HEK293 (cell line): ENCODE data around the gene MMP11.

ENCODE experiments used
- CTCF ChIA-PET: fragments of 350-600 bp; formaldehyde crosslinking; extraction: SDS; loops from one replicate; lab custom pipeline; 2021; ENCODE audit warnings: antibody characterized with exemption; lab: Yijun Ruan, JAX
- POLR2A ChIA-PET: fragments of 300-600 bp; formaldehyde crosslinking; extraction: SDS; loops from one replicate; lab custom pipeline; 2020; ENCODE audit warnings: antibody characterized with exemption, inconsistent platforms; lab: Yijun Ruan, JAX
- H3K27ac ChIP-seq: fragments of 200-500 bp; sonication (Bioruptor generic); 2 replicates; pipeline ENCODE4 v1.5.1; 2014; ENCODE audit warnings: low read depth, low read length, control low read depth, inconsistent platforms; ENCODE audit errors: extremely low read depth
- H3K36me3 ChIP-seq, 2 experiments: fragments of 200-500 bp in 1 of 2; sonication (Bioruptor generic) in 1 of 2; 1 replicate in 1 of 2; 2 replicates in 1 of 2; pipeline ENCODE4 v1.5.1; 2014 to 2017; ENCODE audit warnings: inconsistent platforms in 2 of 2, low read length in 2 of 2; ENCODE audit not compliant: control insufficient read depth in 2 of 2, insufficient read depth in 1 of 2
- H3K4me1 ChIP-seq: fragments of 200-500 bp; sonication (Bioruptor generic); 2 replicates; pipeline ENCODE4 v1.5.1; 2014; ENCODE audit warnings: mild to moderate bottlenecking, low read length, inconsistent platforms; ENCODE audit not compliant: control insufficient read depth, insufficient read depth
- H3K4me3 ChIP-seq: 2 replicates; pipeline ENCODE4 v1.5.1; 2011; ENCODE audit warnings: low read depth, mild to moderate bottlenecking, control low read depth, low read length, moderate library complexity
- H3K9me3 ChIP-seq: fragments of 200-500 bp; sonication (Bioruptor generic); 2 replicates; pipeline ENCODE4 v1.5.1; 2014; ENCODE audit warnings: low read depth, low read length, inconsistent platforms; ENCODE audit not compliant: control insufficient read depth, insufficient read depth
- EGR2 ChIP-seq: fragments of 450-650 bp; formaldehyde crosslinking; IDR thresholded peaks from 2 replicates; pipeline ENCODE4 v1.5.1; 2016; ENCODE audit warnings: low read depth, missing biosample characterization, missing genetic modification characterization
- GLIS2 ChIP-seq: fragments of 450-650 bp; formaldehyde crosslinking; IDR thresholded peaks from 2 replicates; pipeline ENCODE4 v1.5.1; 2016; ENCODE audit warnings: missing biosample characterization, missing genetic modification characterization
- IKZF3 ChIP-seq: fragments of 450-650 bp; IDR thresholded peaks from 2 replicates; pipeline ENCODE4 v1.5.0; 2018; ENCODE audit warnings: missing biosample characterization, mild to moderate bottlenecking, missing genetic modification characterization, moderate library complexity
- KLF1 ChIP-seq: fragments of 450-650 bp; formaldehyde crosslinking; IDR thresholded peaks from 2 replicates; pipeline ENCODE4 v1.5.1; 2016; ENCODE audit warnings: missing biosample characterization, missing genetic modification characterization
- MZF1 ChIP-seq: fragments of 450-650 bp; formaldehyde crosslinking; IDR thresholded peaks from 2 replicates; pipeline ENCODE4 v1.5.1; 2017; ENCODE audit warnings: missing biosample characterization, missing genetic modification characterization, borderline replicate concordance
- SALL2 ChIP-seq: fragments of 450-650 bp; formaldehyde crosslinking; IDR thresholded peaks from 2 replicates; pipeline ENCODE4 v1.5.0; 2017; ENCODE audit warnings: missing biosample characterization, mild to moderate bottlenecking, missing genetic modification characterization, borderline replicate concordance
- SCRT2 ChIP-seq: fragments of 450-650 bp; formaldehyde crosslinking; IDR thresholded peaks from 2 replicates; pipeline ENCODE4 v1.5.1; 2016; ENCODE audit warnings: missing biosample characterization, missing genetic modification characterization
- SP3 ChIP-seq: fragments of 450-650 bp; formaldehyde crosslinking; IDR thresholded peaks from 2 replicates; pipeline ENCODE4 v1.5.1; 2016; ENCODE audit warnings: missing biosample characterization, missing genetic modification characterization
- SP7 ChIP-seq: fragments of 450-650 bp; formaldehyde crosslinking; IDR thresholded peaks from 2 replicates; pipeline ENCODE4 v1.5.1; 2016; ENCODE audit warnings: missing biosample characterization, missing genetic modification characterization
- YY1 ChIP-seq: fragments of 450-650 bp; formaldehyde crosslinking; IDR thresholded peaks from 2 replicates; pipeline ENCODE4 v1.5.1; 2018; ENCODE audit warnings: missing biosample characterization, missing genetic modification characterization
- ZBTB48 ChIP-seq: fragments of 450-650 bp; formaldehyde crosslinking; IDR thresholded peaks from 2 replicates; pipeline ENCODE4 v1.5.1; 2016; ENCODE audit warnings: missing biosample characterization, missing genetic modification characterization
- ZBTB7A ChIP-seq: fragments of 450-650 bp; formaldehyde crosslinking; IDR thresholded peaks from 2 replicates; pipeline ENCODE4 v1.5.1; 2016; ENCODE audit warnings: low read depth, missing biosample characterization, missing genetic modification characterization
- ZFP41 ChIP-seq: fragments of 450-650 bp; formaldehyde crosslinking; IDR thresholded peaks from 2 replicates; pipeline ENCODE4 v1.5.1; 2016; ENCODE audit warnings: missing biosample characterization, missing genetic modification characterization, borderline replicate concordance
- ZFP69B ChIP-seq: fragments of 450-650 bp; formaldehyde crosslinking; IDR thresholded peaks from 2 replicates; pipeline ENCODE4 v1.5.1; 2016; ENCODE audit warnings: missing biosample characterization, missing genetic modification characterization
- ZNF132 ChIP-seq: fragments of 450-650 bp; formaldehyde crosslinking; IDR thresholded peaks from 2 replicates; pipeline ENCODE4 v1.5.1; 2017; ENCODE audit warnings: missing biosample characterization, missing genetic modification characterization, borderline replicate concordance
- ZNF2 ChIP-seq: fragments of 450-650 bp; formaldehyde crosslinking; IDR thresholded peaks from 2 replicates; pipeline ENCODE4 v1.5.1; 2016; ENCODE audit warnings: missing biosample characterization, missing genetic modification characterization
- ZNF248 ChIP-seq: fragments of 450-650 bp; formaldehyde crosslinking; IDR thresholded peaks from 2 replicates; pipeline ENCODE4 v1.5.1; 2017; ENCODE audit warnings: missing biosample characterization, missing genetic modification characterization
- ZNF302 ChIP-seq: fragments of 450-650 bp; formaldehyde crosslinking; IDR thresholded peaks from 2 replicates; pipeline ENCODE4 v1.5.1; 2016; ENCODE audit warnings: missing biosample characterization, missing genetic modification characterization, low read depth
- ZNF350 ChIP-seq: fragments of 450-650 bp; formaldehyde crosslinking; IDR thresholded peaks from 2 replicates; pipeline ENCODE4 v1.5.0; 2017; ENCODE audit warnings: missing biosample characterization, mild to moderate bottlenecking, missing genetic modification characterization
- ZNF391 ChIP-seq: fragments of 450-650 bp; formaldehyde crosslinking; IDR thresholded peaks from 2 replicates; pipeline ENCODE4 v1.5.1; 2016; ENCODE audit warnings: low read depth, missing biosample characterization, missing genetic modification characterization, borderline replicate concordance
- ZNF558 ChIP-seq: fragments of 450-650 bp; formaldehyde crosslinking; IDR thresholded peaks from 2 replicates; pipeline ENCODE4 v1.5.1; 2016; ENCODE audit warnings: missing biosample characterization, missing genetic modification characterization
- ZSCAN30 ChIP-seq: fragments of 450-650 bp; IDR thresholded peaks from 2 replicates; pipeline ENCODE4 v1.5.1; 2018; ENCODE audit warnings: missing biosample characterization, mild to moderate bottlenecking, missing genetic modification characterization, moderate library complexity
- TF ChIP-seq, protein P1 (sequence below): fragments of 450-650 bp; formaldehyde crosslinking; IDR thresholded peaks from 2 replicates; pipeline ENCODE4 v1.5.1; 2016; ENCODE audit warnings: missing biosample characterization, missing genetic modification characterization
- TF ChIP-seq, protein P2 (sequence below): fragments of 450-650 bp; formaldehyde crosslinking; IDR thresholded peaks from 2 replicates; pipeline ENCODE4 v1.5.1; 2016; ENCODE audit warnings: missing biosample characterization, missing genetic modification characterization
- TF ChIP-seq, protein P3 (sequence below): fragments of 450-650 bp; formaldehyde crosslinking; optimal IDR thresholded peaks from 2 replicates; pipeline ENCODE3; 2016; ENCODE audit warnings: missing biosample characterization, mild to moderate bottlenecking, missing genetic modification characterization
- TF ChIP-seq, protein P4 (sequence below): fragments of 450-650 bp; formaldehyde crosslinking; IDR thresholded peaks from 2 replicates; pipeline ENCODE4 v1.5.1; 2016; ENCODE audit warnings: missing biosample characterization, missing genetic modification characterization
- TF ChIP-seq, protein P5 (sequence below): fragments of 450-650 bp; IDR thresholded peaks from 2 replicates; pipeline ENCODE4 v1.5.1; 2018; ENCODE audit warnings: missing biosample characterization, mild to moderate bottlenecking, missing genetic modification characterization
- TF ChIP-seq, protein P6 (sequence below): fragments of 450-650 bp; formaldehyde crosslinking; IDR thresholded peaks from 2 replicates; pipeline ENCODE4 v1.5.1; 2016; ENCODE audit warnings: missing biosample characterization, missing genetic modification characterization

Gene MMP11

DNA sequence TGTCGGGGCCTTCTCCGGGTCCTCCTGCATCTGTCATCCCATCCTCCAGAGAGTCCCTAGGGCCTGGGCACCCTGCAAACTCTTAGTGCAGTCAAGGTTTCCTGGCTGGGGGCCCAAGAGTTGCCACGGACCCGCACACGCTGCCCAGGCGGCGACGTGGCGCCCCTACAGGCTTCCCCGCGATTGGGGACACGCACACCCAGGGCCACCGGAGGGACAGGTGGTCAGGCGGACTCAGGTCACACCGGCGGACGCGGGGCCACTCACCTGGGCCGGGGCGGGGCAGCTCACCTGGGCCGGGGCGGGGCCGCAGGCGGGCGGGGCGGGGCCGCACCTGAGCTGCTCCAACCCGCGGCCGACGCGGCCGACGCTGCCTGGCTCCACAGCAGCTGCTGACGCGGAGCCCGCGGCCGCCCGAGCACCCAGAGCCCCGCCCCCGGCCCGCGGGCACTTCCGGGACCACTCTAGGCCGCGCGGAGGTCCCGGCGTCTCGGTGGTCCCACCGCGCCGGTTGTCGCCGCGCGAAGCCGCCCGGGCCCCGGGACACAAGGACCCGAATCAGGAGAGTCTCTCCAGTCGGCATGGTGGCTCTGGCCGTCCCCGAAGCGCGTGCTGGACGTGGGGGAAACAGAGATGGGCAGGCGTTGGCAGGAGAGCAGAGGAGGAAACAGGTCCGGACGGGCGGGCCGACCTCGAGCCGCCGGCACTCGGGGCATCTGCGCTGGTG, 21.8 kb upstream of the MMP11 start, which contains the start of gene ZNF70:
Gene ZNF70 (minus strand): TSS at position 399 of the 727 bp plus-strand sequence. CDS start 5,972 bp downstream, outside the sequence.
- H3K9me3 ChIP-seq: no peaks in the 10 kb centered on the region
- peaks cover 0 to 1% of the 10 kb centered on the region in 2 experiments; a peak in 2 of 3 replicates for H3K36me3 ChIP-seq
- ChIA-PET CTCF (interaction anchor here (0.5 to 1.0 kb wide), 3 partner anchors 23 to 210 kb away, joined by 3 read pairs; no protein-coding TSS in a partner anchor), POLR2A (interaction anchor here (0.7 to 1.8 kb wide), 11 partner anchors 11 to 107 kb away, joined by 3 to 7 read pairs (median 4); partner anchors contain the start of gene SLC2A11)
- H3K27ac ChIP-seq: peak within 1 kb of the TSS; percentile 98
- H3K4me1 ChIP-seq: peaks cover 9% of the 10 kb centered on the region; the same call in 1 of the 2 replicates
- H3K4me3 ChIP-seq: peak within 1 kb of the TSS; percentile 91
- no peak for TF ChIP-seq ZNF248
- TF ChIP-seq, protein P1, sequence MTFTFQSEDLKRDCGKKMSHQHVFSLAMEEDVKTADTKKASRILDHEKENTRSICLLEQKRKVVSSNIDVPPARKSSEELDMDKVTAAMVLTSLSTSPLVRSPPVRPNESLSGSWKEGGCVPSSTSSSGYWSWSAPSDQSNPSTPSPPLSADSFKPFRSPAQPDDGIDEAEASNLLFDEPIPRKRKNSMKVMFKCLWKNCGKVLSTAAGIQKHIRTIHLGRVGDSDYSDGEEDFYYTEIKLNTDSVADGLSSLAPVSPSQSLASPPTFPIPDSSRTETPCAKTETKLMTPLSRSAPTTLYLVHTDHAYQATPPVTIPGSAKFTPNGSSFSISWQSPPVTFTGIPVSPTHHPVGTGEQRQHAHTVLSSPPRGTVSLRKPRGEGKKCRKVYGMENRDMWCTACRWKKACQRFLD (tag by site-specific recombination): no peak
- no peak for TF ChIP-seq ZNF132 (tag by site-specific recombination)
- peak; percentile 51; the same call in 1 of the 2 replicates for TF ChIP-seq ZBTB48 (tag by site-specific recombination)
- TF ChIP-seq ZNF302: no peak
- TF ChIP-seq IKZF3 (tag by site-specific recombination): no peak
- TF ChIP-seq SP3: peak; percentile 50; the same call in 1 of the 2 replicates
- TF ChIP-seq ZNF558: no peak
- TF ChIP-seq ZNF2 (tag by site-specific recombination): no peak; the same call in 1 of the 2 replicates
- TF ChIP-seq, protein P2, sequence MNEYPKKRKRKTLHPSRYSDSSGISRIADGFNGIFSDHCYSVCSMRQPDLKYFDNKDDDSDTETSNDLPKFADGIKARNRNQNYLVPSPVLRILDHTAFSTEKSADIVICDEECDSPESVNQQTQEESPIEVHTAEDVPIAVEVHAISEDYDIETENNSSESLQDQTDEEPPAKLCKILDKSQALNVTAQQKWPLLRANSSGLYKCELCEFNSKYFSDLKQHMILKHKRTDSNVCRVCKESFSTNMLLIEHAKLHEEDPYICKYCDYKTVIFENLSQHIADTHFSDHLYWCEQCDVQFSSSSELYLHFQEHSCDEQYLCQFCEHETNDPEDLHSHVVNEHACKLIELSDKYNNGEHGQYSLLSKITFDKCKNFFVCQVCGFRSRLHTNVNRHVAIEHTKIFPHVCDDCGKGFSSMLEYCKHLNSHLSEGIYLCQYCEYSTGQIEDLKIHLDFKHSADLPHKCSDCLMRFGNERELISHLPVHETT (tag by site-specific recombination): no peak
- TF ChIP-seq ZNF391: no peak
- peak; percentile 45; the same call in 1 of the 2 replicates for TF ChIP-seq ZSCAN30 (tag by site-specific recombination)
- TF ChIP-seq ZFP41 (tag by site-specific recombination): no peak
- 0 out of 2 replicates have a peak, but pooled peaks have one; percentile 21 for TF ChIP-seq ZBTB7A (tag by site-specific recombination)
- peak; percentile 58 for TF ChIP-seq SCRT2 (tag by site-specific recombination)
- peak; percentile 19; the same call in 1 of the 2 replicates for TF ChIP-seq YY1 (tag by site-specific recombination)
- peak; percentile 22; the same call in 1 of the 2 replicates for TF ChIP-seq SP7
- TF ChIP-seq MZF1 (tag by site-specific recombination): no peak
- TF ChIP-seq KLF1: no peak
- TF ChIP-seq, protein P3, sequence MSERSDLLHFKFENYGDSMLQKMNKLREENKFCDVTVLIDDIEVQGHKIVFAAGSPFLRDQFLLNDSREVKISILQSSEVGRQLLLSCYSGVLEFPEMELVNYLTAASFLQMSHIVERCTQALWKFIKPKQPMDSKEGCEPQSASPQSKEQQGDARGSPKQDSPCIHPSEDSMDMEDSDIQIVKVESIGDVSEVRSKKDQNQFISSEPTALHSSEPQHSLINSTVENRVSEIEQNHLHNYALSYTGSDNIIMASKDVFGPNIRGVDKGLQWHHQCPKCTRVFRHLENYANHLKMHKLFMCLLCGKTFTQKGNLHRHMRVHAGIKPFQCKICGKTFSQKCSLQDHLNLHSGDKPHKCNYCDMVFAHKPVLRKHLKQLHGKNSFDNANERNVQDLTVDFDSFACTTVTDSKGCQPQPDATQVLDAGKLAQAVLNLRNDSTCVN (tag by site-specific recombination): peak; percentile 75
- TF ChIP-seq, protein P4, sequence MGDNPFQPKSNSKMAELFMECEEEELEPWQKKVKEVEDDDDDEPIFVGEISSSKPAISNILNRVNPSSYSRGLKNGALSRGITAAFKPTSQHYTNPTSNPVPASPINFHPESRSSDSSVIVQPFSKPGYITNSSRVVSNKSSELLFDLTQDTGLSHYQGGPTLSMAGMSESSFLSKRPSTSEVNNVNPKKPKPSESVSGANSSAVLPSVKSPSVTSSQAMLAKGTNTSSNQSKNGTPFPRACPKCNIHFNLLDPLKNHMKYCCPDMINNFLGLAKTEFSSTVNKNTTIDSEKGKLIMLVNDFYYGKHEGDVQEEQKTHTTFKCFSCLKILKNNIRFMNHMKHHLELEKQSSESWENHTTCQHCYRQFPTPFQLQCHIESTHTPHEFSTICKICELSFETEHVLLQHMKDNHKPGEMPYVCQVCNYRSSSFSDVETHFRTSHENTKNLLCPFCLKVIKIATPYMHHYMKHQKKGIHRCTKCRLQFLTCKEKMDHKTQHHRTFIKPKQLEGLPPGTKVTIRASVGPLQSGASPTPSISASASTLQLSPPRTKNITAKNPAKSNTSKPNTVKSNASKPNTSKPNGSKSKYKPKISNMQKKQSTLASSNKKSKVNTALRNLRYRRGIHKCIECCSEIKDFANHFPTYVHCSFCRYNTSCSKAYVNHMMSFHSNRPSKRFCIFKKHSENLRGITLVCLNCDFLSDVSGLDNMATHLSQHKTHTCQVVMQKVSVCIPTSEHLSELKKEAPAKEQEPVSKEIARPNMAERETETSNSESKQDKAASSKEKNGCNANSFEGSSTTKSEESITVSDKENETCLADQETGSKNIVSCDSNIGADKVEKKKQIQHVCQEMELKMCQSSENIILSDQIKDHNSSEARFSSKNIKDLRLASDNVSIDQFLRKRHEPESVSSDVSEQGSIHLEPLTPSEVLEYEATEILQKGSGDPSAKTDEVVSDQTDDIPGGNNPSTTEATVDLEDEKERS (tag by site-specific recombination): no peak
- TF ChIP-seq, protein P5, sequence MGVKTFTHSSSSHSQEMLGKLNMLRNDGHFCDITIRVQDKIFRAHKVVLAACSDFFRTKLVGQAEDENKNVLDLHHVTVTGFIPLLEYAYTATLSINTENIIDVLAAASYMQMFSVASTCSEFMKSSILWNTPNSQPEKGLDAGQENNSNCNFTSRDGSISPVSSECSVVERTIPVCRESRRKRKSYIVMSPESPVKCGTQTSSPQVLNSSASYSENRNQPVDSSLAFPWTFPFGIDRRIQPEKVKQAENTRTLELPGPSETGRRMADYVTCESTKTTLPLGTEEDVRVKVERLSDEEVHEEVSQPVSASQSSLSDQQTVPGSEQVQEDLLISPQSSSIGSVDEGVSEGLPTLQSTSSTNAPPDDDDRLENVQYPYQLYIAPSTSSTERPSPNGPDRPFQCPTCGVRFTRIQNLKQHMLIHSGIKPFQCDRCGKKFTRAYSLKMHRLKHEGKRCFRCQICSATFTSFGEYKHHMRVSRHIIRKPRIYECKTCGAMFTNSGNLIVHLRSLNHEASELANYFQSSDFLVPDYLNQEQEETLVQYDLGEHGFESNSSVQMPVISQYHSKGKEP (tag by site-specific recombination): peak; percentile 13; the same call in 1 of the 2 replicates
- TF ChIP-seq, protein P6, sequence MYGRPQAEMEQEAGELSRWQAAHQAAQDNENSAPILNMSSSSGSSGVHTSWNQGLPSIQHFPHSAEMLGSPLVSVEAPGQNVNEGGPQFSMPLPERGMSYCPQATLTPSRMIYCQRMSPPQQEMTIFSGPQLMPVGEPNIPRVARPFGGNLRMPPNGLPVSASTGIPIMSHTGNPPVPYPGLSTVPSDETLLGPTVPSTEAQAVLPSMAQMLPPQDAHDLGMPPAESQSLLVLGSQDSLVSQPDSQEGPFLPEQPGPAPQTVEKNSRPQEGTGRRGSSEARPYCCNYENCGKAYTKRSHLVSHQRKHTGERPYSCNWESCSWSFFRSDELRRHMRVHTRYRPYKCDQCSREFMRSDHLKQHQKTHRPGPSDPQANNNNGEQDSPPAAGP (tag by site-specific recombination): peak; percentile 37; the same call in 1 of the 2 replicates
- no peak for TF ChIP-seq ZNF350 (tag by site-specific recombination)
- no peak for TF ChIP-seq SALL2 (tag by site-specific recombination)
- TF ChIP-seq ZFP69B (tag by site-specific recombination): peak; percentile 25; the same call in 1 of the 2 replicates
- TF ChIP-seq EGR2 (tag by site-specific recombination): no peak
- peak; percentile 54 for TF ChIP-seq GLIS2 (tag by site-specific recombination)
